GM19193 (cell line): ENCODE results near the gene LENG9.

ENCODE experiments used
- POLR2A ChIP-seq: IDR thresholded peaks from 4 replicates; pipeline ENCODE4 v1.6.1; 2011; ENCODE audit not compliant: insufficient read depth, insufficient read length; ENCODE audit errors: extremely low read depth

LENG9 gene

GRCh38 chr19:54429545-54430227 is 33.9 kb downstream of the LENG9 start:
- TF ChIP-seq POLR2A: no peak

GRCh38 chr19:54429176-54429495 is 34.4 kb downstream of the LENG9 start:
- TF ChIP-seq POLR2A: no peak

- TF ChIP-seq POLR2A: no peak
These were observed 35.0 kb downstream of the LENG9 start for GRCh38 chr19:54428323-54429175.

- no peak for TF ChIP-seq POLR2A
These were observed 36.0 kb downstream of the LENG9 start for GRCh38 chr19:54427586-54427985.

- TF ChIP-seq POLR2A: no peak
These were observed 37.2 kb downstream of the LENG9 start for GRCh38 chr19:54426291-54426931.

- no peak for TF ChIP-seq POLR2A
These were observed 38.2 kb downstream of the LENG9 start for GRCh38 chr19:54425382-54425723.

- no peak for TF ChIP-seq POLR2A
These were observed 38.8 kb downstream of the LENG9 start for GRCh38 chr19:54424660-54425381.

- no peak for TF ChIP-seq POLR2A
These were observed 39.4 kb downstream of the LENG9 start for GRCh38 chr19:54424201-54424600.

GRCh38 chr19:54422136-54422535 is 41.4 kb downstream of the LENG9 start:
- TF ChIP-seq POLR2A: no peak

GRCh38 chr19:54421521-54421920 is 42.1 kb downstream of the LENG9 start:
- TF ChIP-seq POLR2A: no peak

- TF ChIP-seq POLR2A: no peak
These were observed 42.4 kb downstream of the LENG9 start for GRCh38 chr19:54421169-54421516.

- TF ChIP-seq POLR2A: no peak
These were observed 43.0 kb downstream of the LENG9 start for GRCh38 chr19:54420383-54421168.

- no peak for TF ChIP-seq POLR2A
These were observed 43.6 kb downstream of the LENG9 start for GRCh38 chr19:54420068-54420382.

- TF ChIP-seq POLR2A: no peak
These were observed 44.4 kb downstream of the LENG9 start for GRCh38 chr19:54418930-54419800.

GRCh38 chr19:54418030-54418929 is 45.3 kb downstream of the LENG9 start:
- no peak for TF ChIP-seq POLR2A
